K562 (cell line): ENCODE data around the gene LSM14B. TPM values are rescaled to one million over a fixed set of nuclear protein-coding genes. Genes with fewer than 3 reads are reported as not detected.

Source experiments
- ETV1 ChIP-seq: fragments of 450-650 bp; conservative IDR thresholded peaks from 2 replicates; pipeline ENCODE4 v1.6.1; 2016; ENCODE audit warnings: missing genetic modification characterization, control low read depth, low read depth, missing compliant biosample characterization
- GTF2F1 ChIP-seq: IDR thresholded peaks from 2 replicates; pipeline ENCODE4 v1.6.1; 2011; ENCODE audit warnings: low read depth, low read length, improper control_type of control experiment
- JUND ChIP-seq, 2 experiments: IDR thresholded peaks; 2 replicates in 1 of 2; 3 replicates in 1 of 2; pipeline ENCODE4 v1.6.1; 2011; ENCODE audit warnings: borderline replicate concordance in 2 of 2, low read depth in 2 of 2, low read length in 2 of 2, improper control_type of control experiment in 1 of 2, missing biosample characterization in 1 of 2, missing genetic modification characterization in 1 of 2, missing genetic modification reagents in 1 of 2
- MTA3 ChIP-seq: fragments of 450-650 bp; formaldehyde crosslinking; IDR thresholded peaks from 2 replicates; pipeline ENCODE4 v1.6.1; 2017; ENCODE audit warnings: mild to moderate bottlenecking, borderline replicate concordance
- NCOR1 ChIP-seq: fragments of 450-650 bp; IDR thresholded peaks from 2 replicates; pipeline ENCODE4 v1.6.1; 2016; ENCODE audit warnings: mild to moderate bottlenecking, moderate library complexity
- NR4A1 ChIP-seq, 2 experiments: fragments of 250-450 bp in 1 of 2; fragments of 450-650 bp in 1 of 2; sonication (Bioruptor Pico) in 1 of 2; IDR thresholded peaks; 2 replicates each; pipeline versions ENCODE4 v1.4.0 to v1.6.1; 2016 to 2020; ENCODE audit warnings: mild to moderate bottlenecking in 2 of 2, missing compliant biosample characterization in 1 of 2, missing genetic modification characterization in 1 of 2, moderate library complexity in 1 of 2
- POLR2AphosphoS2 ChIP-seq: IDR thresholded peaks from 2 replicates; pipeline ENCODE4 v1.6.1; 2012; ENCODE audit warnings: low read length, improper control_type of control experiment
- TBP ChIP-seq: optimal IDR thresholded peaks from 2 replicates; pipeline ENCODE3; 2011; ENCODE audit warnings: low read depth, low read length, improper control_type of control experiment
- TCF3 ChIP-seq: sonication (generic); formaldehyde crosslinking; IDR thresholded peaks from 2 replicates; pipeline ENCODE4 v1.4.0; 2020; ENCODE audit warnings: mild to moderate bottlenecking, missing genetic modification reagents
- TEAD1 ChIP-seq, 2 experiments: fragments of 450-650 bp in 1 of 2; sonication (generic) in 1 of 2; formaldehyde crosslinking; IDR thresholded peaks; 2 replicates each; pipeline versions ENCODE4 v1.4.0 to v1.8.0; 2020 to 2022; ENCODE audit warnings: mild to moderate bottlenecking in 2 of 2, missing genetic modification reagents in 1 of 2
- ZFX ChIP-seq: sonication (generic); formaldehyde crosslinking; IDR thresholded peaks from 2 replicates; pipeline ENCODE4 v1.8.0; 2022; ENCODE audit warnings: mild to moderate bottlenecking, missing genetic modification reagents, moderate library complexity
- ZNF324 ChIP-seq: fragments of 250-450 bp; sonication (Bioruptor Pico); IDR thresholded peaks from 2 replicates; pipeline ENCODE4 v1.4.0; 2020; ENCODE audit warnings: mild to moderate bottlenecking
- ZNF398 ChIP-seq: fragments of 250-450 bp; sonication (Bioruptor Pico); IDR thresholded peaks from 2 replicates; pipeline ENCODE4 v1.8.0; 2021; ENCODE audit warnings: moderate library complexity, mild to moderate bottlenecking, inconsistent platforms
- ZNF609 ChIP-seq: sonication (generic); formaldehyde crosslinking; IDR thresholded peaks from 2 replicates; pipeline ENCODE4 v1.8.1; 2023; ENCODE audit warnings: missing genetic modification reagents, mild to moderate bottlenecking, borderline replicate concordance
- polyA plus RNA-seq, 8 experiments: library from polyadenylated mRNA; depleted of rRNA in 4 of 8; stranded (reverse) in 5 of 8; unstranded in 3 of 8; fragments of >200 nt; fragmentation: Nextera tagmentation in 2 of 8; fragmentation: Illumina TruSeq in 1 of 8; extraction: Ambion mirVana in 2 of 8; extraction: Trizol in 1 of 8; gene quantifications; 2 replicates each; pipeline versions ENCODE4 v1.2.1 to v1.2.3, GENCODE V29; 2011 to 2014; ENCODE audit warnings: inconsistent platforms in 1 of 8, missing spikeins in 1 of 8
- total RNA-seq, 7 experiments: library from RNA; depleted of rRNA in 6 of 7; stranded (reverse); fragments of >200 nt in 6 of 7; fragmentation: Illumina TruSeq in 2 of 7; extraction: Trizol in 2 of 7; gene quantifications; 2 replicates each; pipeline versions ENCODE4 v1.2.1 to v1.2.3, GENCODE V29; 2011 to 2021; ENCODE audit warnings: low replicate concordance in 1 of 7
- TF ChIP-seq, protein P1 (sequence below): fragments of 250-450 bp; sonication (Bioruptor Pico); IDR thresholded peaks from 2 replicates; pipeline ENCODE4 v1.8.0; 2021; ENCODE audit warnings: borderline replicate concordance, mild to moderate bottlenecking, moderate library complexity; ENCODE audit not compliant: poor library complexity, severe bottlenecking
- TF ChIP-seq, protein P2 (sequence below): sonication (generic); formaldehyde crosslinking; IDR thresholded peaks from 2 replicates; pipeline ENCODE4 v1.8.0; 2022; ENCODE audit warnings: missing genetic modification reagents, mild to moderate bottlenecking, borderline replicate concordance

The LSM14B gene
- total and polyA plus RNA-seq, 9 of the 15 experiments (the other 6 are each of a cell fraction or from before 2014, with no cell fraction given): 0.66 to 36.0 (median 20.2) TPM

GRCh38 chr20:62146019-62146755 lies 23.9 kb downstream of the LSM14B start (continued):
- TF ChIP-seq ZNF609 (CRISPR knock-in tag): peak; percentile 68; the same call in 1 of the 2 replicates
- no peak for TF ChIP-seq GTF2F1
- no peak for TF ChIP-seq ZNF398 (CRISPR knock-in tag)
- peak; percentile 62 for TF ChIP-seq NCOR1
- TF ChIP-seq, protein P1, sequence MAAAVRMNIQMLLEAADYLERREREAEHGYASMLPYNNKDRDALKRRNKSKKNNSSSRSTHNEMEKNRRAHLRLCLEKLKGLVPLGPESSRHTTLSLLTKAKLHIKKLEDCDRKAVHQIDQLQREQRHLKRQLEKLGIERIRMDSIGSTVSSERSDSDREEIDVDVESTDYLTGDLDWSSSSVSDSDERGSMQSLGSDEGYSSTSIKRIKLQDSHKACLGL (CRISPR knock-in tag): peak; percentile 38
- no peak for TF ChIP-seq POLR2AphosphoS2
- TF ChIP-seq ZFX (CRISPR knock-in tag): peak; percentile 81
- peak; percentile 22 for TF ChIP-seq TBP
- TF ChIP-seq, protein P2, sequence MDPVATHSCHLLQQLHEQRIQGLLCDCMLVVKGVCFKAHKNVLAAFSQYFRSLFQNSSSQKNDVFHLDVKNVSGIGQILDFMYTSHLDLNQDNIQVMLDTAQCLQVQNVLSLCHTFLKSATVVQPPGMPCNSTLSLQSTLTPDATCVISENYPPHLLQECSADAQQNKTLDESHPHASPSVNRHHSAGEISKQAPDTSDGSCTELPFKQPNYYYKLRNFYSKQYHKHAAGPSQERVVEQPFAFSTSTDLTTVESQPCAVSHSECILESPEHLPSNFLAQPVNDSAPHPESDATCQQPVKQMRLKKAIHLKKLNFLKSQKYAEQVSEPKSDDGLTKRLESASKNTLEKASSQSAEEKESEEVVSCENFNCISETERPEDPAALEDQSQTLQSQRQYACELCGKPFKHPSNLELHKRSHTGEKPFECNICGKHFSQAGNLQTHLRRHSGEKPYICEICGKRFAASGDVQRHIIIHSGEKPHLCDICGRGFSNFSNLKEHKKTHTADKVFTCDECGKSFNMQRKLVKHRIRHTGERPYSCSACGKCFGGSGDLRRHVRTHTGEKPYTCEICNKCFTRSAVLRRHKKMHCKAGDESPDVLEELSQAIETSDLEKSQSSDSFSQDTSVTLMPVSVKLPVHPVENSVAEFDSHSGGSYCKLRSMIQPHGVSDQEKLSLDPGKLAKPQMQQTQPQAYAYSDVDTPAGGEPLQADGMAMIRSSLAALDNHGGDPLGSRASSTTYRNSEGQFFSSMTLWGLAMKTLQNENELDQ (CRISPR knock-in tag): no peak
- peak in 1 of 2 experiments; percentile 80; a peak in 2 of 4 replicates for TF ChIP-seq TEAD1 (CRISPR knock-in tag; IDR thresholded peaks at IDR 0.05)
- TF ChIP-seq MTA3: 0 out of 2 replicates have a peak, but pooled peaks have one; percentile 75
- TF ChIP-seq JUND (IDR thresholded peaks at IDR 0.05; ENCODE audit: borderline replicate concordance, low read depth, low read length): peak; percentile 58; the same call in 1 of the 2 replicates
- no peak for TF ChIP-seq JUND (tag; IDR thresholded peaks at IDR 0.05; ENCODE audit: borderline replicate concordance, low read depth, low read length)
- no peak for TF ChIP-seq NR4A1 (CRISPR knock-in tag; IDR thresholded peaks at IDR 0.05)
- TF ChIP-seq NR4A1 (tag; IDR thresholded peaks at IDR 0.05): peak; percentile 52; the same call in 1 of the 2 replicates
- no peak for TF ChIP-seq ZNF324 (CRISPR knock-in tag)
- TF ChIP-seq ETV1: peak; percentile 35
- peak; percentile 65 for TF ChIP-seq TCF3 (CRISPR knock-in tag)
